ENCODE measurements around the gene SETSIP. TPM values are rescaled to one million over a fixed set of nuclear protein-coding genes. Genes with fewer than 3 reads are reported as not detected.

The SETSIP gene
- total and polyA plus RNA-seq, 4 donors: 0.09 TPM; not detected in 3

GRCh38 chr1:92105546-92106081 lies 30.4 kb upstream of the SETSIP start:
- peaks cover 0 to 5% (median 3%) of the 10 kb centered on the region in 4 donors for H3K36me3 ChIP-seq (ENCODE audit: control insufficient read depth in 4 of 4, insufficient read depth in 3 of 4, low read depth in 1 of 4, low read length in 3 of 4)
- TF ChIP-seq EGR1 (IDR thresholded peaks at IDR 0.05; ENCODE audit: low read depth in 2 of 2) (no peak), ATF3 (IDR thresholded peaks at IDR 0.05) (no peak), GABPA (IDR thresholded peaks at IDR 0.05 in 1 of 2, conservative IDR thresholded peaks at IDR 0.05 in 1 of 2) (no peak), MAX (IDR thresholded peaks at IDR 0.05) (no peak), SP1 (IDR thresholded peaks at IDR 0.05) (no peak), CTCF (IDR thresholded peaks at IDR 0.05; ENCODE audit: low read depth, low read length, missing input control) (no peak), REST (IDR thresholded peaks at IDR 0.05) (no peak), RAD21 (IDR thresholded peaks at IDR 0.05) (no peak)
- no peak overlapping the region for H3K9ac ChIP-seq (ENCODE audit: low read depth in 1 of 2, low read length in 2 of 2)
- H3K27ac ChIP-seq (ENCODE audit: low read depth in 1 of 2, low read length in 2 of 2): no peak overlapping the region
- H3K9me3 ChIP-seq (ENCODE audit: control insufficient read depth in 4 of 4, low read length in 3 of 4): no peaks in the 10 kb centered on the region
- H3K27me3 ChIP-seq (ENCODE audit: control insufficient read depth in 4 of 4, insufficient read depth in 4 of 4, low read length in 3 of 4): no peaks in the 10 kb centered on the region
- H3K4me3 ChIP-seq (ENCODE audit: low read depth in 1 of 3, low read length in 3 of 3): no peak overlapping the region
- 89% methylated on average over 3 of the region's 3 CpGs for WGBS
- no peak for DNase-seq (ENCODE audit: low spot score)
- no peaks in the 10 kb centered on the region for H3K4me1 ChIP-seq (ENCODE audit: control insufficient read depth in 4 of 4, insufficient read depth in 4 of 4, low read length in 3 of 4)

GRCh38 chr1:92096317-92096716 lies 21.1 kb upstream of the SETSIP start:
- no peak for DNase-seq (ENCODE audit: low spot score)
- Histone ChIP-seq H3K9me3 (ENCODE audit: control insufficient read depth in 4 of 4, low read length in 3 of 4) (no peaks in the 10 kb centered on the region), H3K4me1 (ENCODE audit: control insufficient read depth in 4 of 4, insufficient read depth in 4 of 4, low read length in 3 of 4) (no peaks in the 10 kb centered on the region), H3K27ac (ENCODE audit: low read depth in 1 of 2, low read length in 2 of 2) (no peak overlapping the region), H3K4me3 (ENCODE audit: low read depth in 1 of 3, low read length in 3 of 3) (no peak overlapping the region), H3K9ac (ENCODE audit: low read depth in 1 of 2, low read length in 2 of 2) (no peak overlapping the region), H3K27me3 (ENCODE audit: control insufficient read depth in 4 of 4, insufficient read depth in 4 of 4, low read length in 3 of 4) (no peaks in the 10 kb centered on the region), H3K36me3 (ENCODE audit: control insufficient read depth in 4 of 4, insufficient read depth in 3 of 4, low read depth in 1 of 4, low read length in 3 of 4) (no peaks in the 10 kb centered on the region)
- TF ChIP-seq CTCF (IDR thresholded peaks at IDR 0.05; ENCODE audit: low read depth, low read length, missing input control) (no peak), RXRA (IDR thresholded peaks at IDR 0.05) (no peak), NR2F2 (IDR thresholded peaks at IDR 0.05) (no peak), ATF3 (IDR thresholded peaks at IDR 0.05) (no peak), TAF1 (conservative IDR thresholded peaks at IDR 0.05) (no peak), FOXA1 (IDR thresholded peaks at IDR 0.05) (no peak), HNF4G (IDR thresholded peaks at IDR 0.05) (no peak), GABPA (IDR thresholded peaks at IDR 0.05 in 1 of 2, conservative IDR thresholded peaks at IDR 0.05 in 1 of 2) (no peak), MAX (IDR thresholded peaks at IDR 0.05) (no peak), JUND (IDR thresholded peaks at IDR 0.05) (no peak), FOXA2 (IDR thresholded peaks at IDR 0.05) (no peak), SP1 (IDR thresholded peaks at IDR 0.05) (no peak), REST (IDR thresholded peaks at IDR 0.05) (no peak), RAD21 (IDR thresholded peaks at IDR 0.05) (no peak), ZBTB33 (IDR thresholded peaks at IDR 0.05) (no peak)
